Lower leg skin (tissue), 3 donors: ENCODE measurements around the gene COG5.

Experiments
- POLR2A ChIP-seq, 2 donors: fragments of 450-650 bp; IDR thresholded peaks; one replicate each; pipeline ENCODE4 v1.6.1; 2016 to 2017; ENCODE audit warnings: antibody characterized with exemption in 2 of 2, mild to moderate bottlenecking in 1 of 2, moderate library complexity in 1 of 2
- TF ChIP-seq, protein P1 (sequence below), 3 donors: fragments of 450-650 bp; IDR thresholded peaks; one replicate each; pipeline ENCODE4 v1.5.1; 2016; ENCODE audit warnings: antibody characterized with exemption in 3 of 3, mild to moderate bottlenecking in 3 of 3, moderate library complexity in 2 of 3

DNA sequence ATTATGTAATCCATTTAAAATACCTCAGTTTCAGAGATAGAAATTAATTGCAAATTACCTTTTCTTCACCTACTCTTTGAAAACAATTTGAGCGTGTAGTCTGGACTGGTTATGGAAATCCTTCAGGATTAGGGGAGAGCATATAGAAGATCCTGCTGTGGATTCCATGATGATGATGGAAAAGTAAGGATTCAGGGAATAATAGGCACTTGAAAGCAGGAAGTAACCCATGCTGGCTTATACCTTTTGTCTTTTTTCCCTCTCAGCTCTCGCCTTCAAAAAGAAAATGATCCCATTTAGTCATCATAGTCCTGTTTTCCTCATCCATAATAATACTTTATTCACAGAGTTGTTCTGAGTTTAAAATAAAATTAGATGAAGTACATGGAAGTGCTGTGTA lies 390.5 kb downstream of the COG5 start:
- TF ChIP-seq, protein P1, sequence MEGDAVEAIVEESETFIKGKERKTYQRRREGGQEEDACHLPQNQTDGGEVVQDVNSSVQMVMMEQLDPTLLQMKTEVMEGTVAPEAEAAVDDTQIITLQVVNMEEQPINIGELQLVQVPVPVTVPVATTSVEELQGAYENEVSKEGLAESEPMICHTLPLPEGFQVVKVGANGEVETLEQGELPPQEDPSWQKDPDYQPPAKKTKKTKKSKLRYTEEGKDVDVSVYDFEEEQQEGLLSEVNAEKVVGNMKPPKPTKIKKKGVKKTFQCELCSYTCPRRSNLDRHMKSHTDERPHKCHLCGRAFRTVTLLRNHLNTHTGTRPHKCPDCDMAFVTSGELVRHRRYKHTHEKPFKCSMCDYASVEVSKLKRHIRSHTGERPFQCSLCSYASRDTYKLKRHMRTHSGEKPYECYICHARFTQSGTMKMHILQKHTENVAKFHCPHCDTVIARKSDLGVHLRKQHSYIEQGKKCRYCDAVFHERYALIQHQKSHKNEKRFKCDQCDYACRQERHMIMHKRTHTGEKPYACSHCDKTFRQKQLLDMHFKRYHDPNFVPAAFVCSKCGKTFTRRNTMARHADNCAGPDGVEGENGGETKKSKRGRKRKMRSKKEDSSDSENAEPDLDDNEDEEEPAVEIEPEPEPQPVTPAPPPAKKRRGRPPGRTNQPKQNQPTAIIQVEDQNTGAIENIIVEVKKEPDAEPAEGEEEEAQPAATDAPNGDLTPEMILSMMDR (IDR thresholded peaks at IDR 0.05) = no peak
- TF ChIP-seq POLR2A (IDR thresholded peaks at IDR 0.05) = no peak
